PC-9 (cell line): ENCODE results near the gene SDCCAG8. TPM values are rescaled to one million over a fixed set of nuclear protein-coding genes. Genes with fewer than 3 reads are reported as not detected.

Experiments
- BruUV-seq: library from RNA; stranded (reverse); fragments of 400-500 nt; replicated peaks from 2 replicates; lab custom pipeline; 2021; lab: Mats Ljungman, UMichigan
- CTCF ChIA-PET: fragments of 300-600 bp; sonication (Branson Sonifier 250); formaldehyde crosslinking; loops from one replicate; lab custom pipeline; 2022; ENCODE audit warnings: antibody characterized with exemption; lab: Charles Lee
- POLR2A ChIA-PET: fragments of 300-600 bp; sonication (Branson Sonifier 250); formaldehyde crosslinking; loops from one replicate; lab custom pipeline; 2022; ENCODE audit warnings: antibody characterized with exemption; ENCODE audit not compliant: unreplicated experiment; lab: Charles Lee
- DNase-seq, 2 experiments: peaks; one replicate each; pipeline versions ENCODE4 v3.0.0 to v3.0.0-alpha.2; 2015 to 2022; ENCODE audit warnings: mixed read lengths in 1 of 2
- H2AFZ ChIP-seq: fragments of 200-600 bp; sonication (generic); 2 replicates; pipeline ENCODE4 v1.8.1; 2017; ENCODE audit warnings: antibody characterized with exemption
- H3F3A ChIP-seq: fragments of 200-600 bp; sonication (generic); 2 replicates; pipeline ENCODE4 v1.8.1; 2017; ENCODE audit warnings: antibody characterized with exemption, mild to moderate bottlenecking, low read depth; ENCODE audit not compliant: insufficient read depth
- H3K27ac ChIP-seq: fragments of 200-600 bp; sonication (generic); 2 replicates; pipeline ENCODE4 v1.6.1; 2016; ENCODE audit warnings: mixed run types
- H3K27me3 ChIP-seq: fragments of 200-600 bp; sonication (generic); 2 replicates; pipeline ENCODE4 v1.6.1; 2016; ENCODE audit warnings: low read depth, mixed run types; ENCODE audit not compliant: insufficient read depth
- H3K36me3 ChIP-seq: fragments of 200-600 bp; sonication (generic); 2 replicates; pipeline ENCODE4 v1.6.1; 2016; ENCODE audit warnings: low read depth, mixed run types
- H3K4me1 ChIP-seq: fragments of 200-600 bp; sonication (generic); replicated peaks from 2 replicates; pipeline ENCODE4 v1.6.1; 2016; ENCODE audit warnings: mixed run types; ENCODE audit not compliant: insufficient read depth
- H3K4me2 ChIP-seq: fragments of 200-600 bp; sonication (generic); 2 replicates; pipeline ENCODE4 v1.6.1; 2017; ENCODE audit warnings: mixed run types
- H3K4me3 ChIP-seq: fragments of 200-600 bp; sonication (generic); 2 replicates; pipeline ENCODE4 v1.6.1; 2016; ENCODE audit warnings: mixed run types
- H3K79me2 ChIP-seq: fragments of 200-600 bp; sonication (generic); 2 replicates; pipeline ENCODE4 v1.6.1; 2017; ENCODE audit warnings: low read depth, mixed run types
- H3K9me2 ChIP-seq: fragments of 200-600 bp; sonication (generic); 2 replicates; pipeline ENCODE4 v1.8.1; 2017; ENCODE audit warnings: mild to moderate bottlenecking; ENCODE audit not compliant: insufficient read depth
- H3K9me3 ChIP-seq: fragments of 200-600 bp; sonication (generic); 2 replicates; pipeline ENCODE4 v1.8.1; 2016; ENCODE audit warnings: low read depth; ENCODE audit not compliant: insufficient read depth
- H4K20me1 ChIP-seq: fragments of 200-600 bp; sonication (generic); 2 replicates; pipeline ENCODE4 v1.8.1; 2017; ENCODE audit not compliant: insufficient read depth
- CTCF ChIP-seq: fragments of 200-600 bp; sonication (generic); conservative IDR thresholded peaks from 2 replicates; pipeline ENCODE4 v1.6.1; 2017; ENCODE audit warnings: mixed run types, antibody characterized with exemption, mild to moderate bottlenecking, moderate library complexity
- EZH2 ChIP-seq: fragments of 200-600 bp; sonication (generic); IDR thresholded peaks from 2 replicates; pipeline ENCODE4 v1.8.0; 2017; ENCODE audit warnings: antibody characterized with exemption, low read depth
- intact Hi-C: fragments of 100-400 bp; cut with micrococcal nuclease; formaldehyde crosslinking; loops from one replicate; pipeline ENCODE4 v1.10.0; 2022; ENCODE audit not compliant: unreplicated experiment
- total RNA-seq: library from RNA; stranded (reverse); gene quantifications from 2 replicates; pipeline ENCODE4 v1.2.3, GENCODE V29; 2021

Gene SDCCAG8
- total RNA-seq, 1 experiment from 2014 or later = 22.7 TPM

DNA sequence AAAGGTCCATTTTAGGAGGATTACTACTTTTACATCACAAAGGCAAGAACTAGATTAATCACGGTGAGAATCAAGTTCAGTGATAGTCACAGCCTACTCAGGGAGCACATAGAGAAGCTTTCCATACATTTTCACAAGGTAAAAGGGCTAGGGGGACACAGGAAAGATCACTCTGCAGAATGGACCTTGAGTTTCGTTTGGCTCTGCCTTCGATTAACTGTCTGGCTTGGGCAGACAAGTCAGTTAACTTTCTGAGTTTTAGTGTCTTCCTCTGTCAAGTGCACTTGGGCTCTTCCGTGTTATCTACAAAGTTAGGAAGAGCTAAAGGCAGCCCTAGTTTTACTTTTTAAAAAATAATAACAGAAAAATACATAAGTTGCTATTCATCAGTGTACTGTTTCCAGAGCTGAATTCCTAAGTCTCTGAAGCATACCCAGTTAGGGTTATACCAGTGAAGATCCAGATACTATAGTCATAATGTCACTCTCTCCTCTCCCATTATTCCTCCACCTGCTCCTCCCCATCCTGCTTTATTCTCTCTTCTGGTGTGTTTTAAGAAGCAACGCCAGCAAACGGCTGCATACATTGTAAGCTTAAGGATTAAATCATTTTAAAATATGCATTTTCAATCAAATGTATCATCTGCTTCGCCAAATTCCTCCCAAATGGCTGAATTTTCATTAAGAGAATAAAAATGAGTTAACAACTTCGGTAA is 2.5 kb upstream of the SDCCAG8 start:
- no peak for DNase-seq
- CTCF ChIA-PET = interaction anchor here (0.5 kb wide), 1 partner anchor 28 kb away, joined by 3 read pairs; no protein-coding TSS in a partner anchor
- peaks cover 77% of the 10 kb centered on the region for H3K79me2 ChIP-seq
- TF ChIP-seq CTCF = no peak
- H4K20me1 ChIP-seq = peaks cover 3% of the 10 kb centered on the region; the same call in 1 of the 2 replicates
- no peaks in the 10 kb centered on the region for H3K9me3 ChIP-seq
- no peaks in the 10 kb centered on the region for H3K27me3 ChIP-seq
- peak overlapping the region; percentile 79 for H2AFZ ChIP-seq
- peak overlapping the region; percentile 30; the same call in 1 of the 2 replicates for H3K27ac ChIP-seq
- 0 out of 2 replicates have a peak, but pooled peaks cover 5% of the 10 kb centered on the region for H3K9me2 ChIP-seq
- H3K4me2 ChIP-seq = peak overlapping the region; percentile 100
- peaks cover 37% of the 10 kb centered on the region for H3K4me1 ChIP-seq
- no peaks in the 10 kb centered on the region for H3K36me3 ChIP-seq
- POLR2A ChIA-PET = interaction anchor here (0.5 to 0.6 kb wide), 2 partner anchors 12 to 909 kb away, joined by 3 read pairs; no protein-coding TSS in a partner anchor
- H3F3A ChIP-seq = no peaks in the 10 kb centered on the region
- peak overlapping the region; percentile 76 for H3K4me3 ChIP-seq
- intact Hi-C loops = loop anchor here (10.0 kb wide), 2 partner anchors 1201 to 1401 kb away; partner anchors contain the start of genes ADSS2 and DESI2
- BruUV-seq = no TSS peak

GRCh38 chr1:243253926-243254232 is 2.0 kb upstream of the SDCCAG8 start:
- POLR2A ChIA-PET = interaction anchor here (0.5 to 0.6 kb wide), 2 partner anchors 12 to 909 kb away, joined by 3 read pairs; no protein-coding TSS in a partner anchor
- TSS peak; percentile 42 for BruUV-seq
- Histone ChIP-seq H3F3A (no peaks in the 10 kb centered on the region), H3K9me3 (no peaks in the 10 kb centered on the region), H3K4me1 (peaks cover 37% of the 10 kb centered on the region), H3K9me2 (0 out of 2 replicates have a peak, but pooled peaks cover 5% of the 10 kb centered on the region), H3K79me2 (peaks cover 77% of the 10 kb centered on the region), H3K27ac (peak overlapping the region; percentile 30; the same call in 1 of the 2 replicates), H3K4me3 (peak overlapping the region; percentile 76), H3K27me3 (no peaks in the 10 kb centered on the region), H3K4me2 (peak overlapping the region; percentile 100), H2AFZ (peak overlapping the region; percentile 79), H3K36me3 (no peaks in the 10 kb centered on the region), H4K20me1 (peaks cover 3% of the 10 kb centered on the region; the same call in 1 of the 2 replicates)
- no peak for TF ChIP-seq CTCF
- TF ChIP-seq EZH2 = no peak
- intact Hi-C loops = loop anchor here (10.0 kb wide), 2 partner anchors 1201 to 1401 kb away; partner anchors contain the start of genes ADSS2 and DESI2
- CTCF ChIA-PET = no interaction called here
- no peak for DNase-seq

DNA sequence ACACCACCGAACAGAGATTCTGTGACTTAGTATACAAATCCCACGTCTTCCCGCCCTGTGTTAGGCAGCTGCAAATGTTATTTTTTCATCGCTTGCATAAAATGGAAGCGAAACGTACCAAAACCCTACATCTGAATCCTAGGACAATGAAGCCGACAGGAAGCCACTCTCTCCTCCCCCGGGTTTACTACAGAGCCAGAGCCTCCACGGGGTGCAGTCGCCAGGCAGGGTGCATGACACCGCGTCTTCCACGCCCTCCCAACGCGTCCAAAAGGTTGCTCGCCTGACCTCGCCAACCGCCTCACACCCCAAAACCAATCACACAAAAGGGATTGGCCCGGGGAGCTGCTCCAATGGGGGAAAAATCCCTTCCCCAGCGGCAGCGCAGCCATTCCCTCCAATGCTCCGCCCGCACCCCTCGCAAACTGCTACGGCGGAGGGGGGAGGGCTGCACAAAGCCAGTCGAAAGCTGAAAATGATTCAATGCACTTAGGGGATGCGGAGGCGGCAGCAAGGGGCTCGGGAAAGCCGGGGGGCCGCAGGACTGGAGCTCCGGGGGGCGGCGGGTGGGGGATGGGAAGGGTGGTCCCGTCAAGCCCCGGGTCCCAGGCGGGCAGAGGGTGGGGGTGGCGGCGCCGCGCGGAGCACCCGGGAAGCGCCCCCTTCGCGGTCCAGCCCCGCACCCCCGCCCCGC is 1.5 kb upstream of the SDCCAG8 start:
- H3K36me3 ChIP-seq = no peaks in the 10 kb centered on the region
- ChIA-PET CTCF (no interaction called here), POLR2A (no interaction called here)
- BruUV-seq = no TSS peak
- H3K9me3 ChIP-seq = no peaks in the 10 kb centered on the region
- peaks cover 75% of the 10 kb centered on the region for H3K79me2 ChIP-seq
- H3F3A ChIP-seq = no peaks in the 10 kb centered on the region
- H3K4me2 ChIP-seq = peak overlapping the region; percentile 100
- DNase-seq = peak; percentile 58 to 59
- intact Hi-C loops = loop anchor here (10.0 kb wide), 2 partner anchors 1200 to 1400 kb away; partner anchors contain the start of genes ADSS2 and DESI2
- H3K4me1 ChIP-seq = peaks cover 37% of the 10 kb centered on the region
- peaks cover 3% of the 10 kb centered on the region; the same call in 1 of the 2 replicates for H4K20me1 ChIP-seq
- peak overlapping the region; percentile 97 for H2AFZ ChIP-seq
- H3K9me2 ChIP-seq = 0 out of 2 replicates have a peak, but pooled peaks cover 5% of the 10 kb centered on the region
- no peaks in the 10 kb centered on the region for H3K27me3 ChIP-seq
- peak overlapping the region; percentile 76 for H3K4me3 ChIP-seq
- TF ChIP-seq CTCF (no peak), EZH2 (no peak)
- no peak overlapping the region for H3K27ac ChIP-seq
